ENCODE results near the gene SPEN.

- no peak for TF ChIP-seq EZH2phosphoT487 (IDR thresholded peaks at IDR 0.05; ENCODE audit: borderline replicate concordance, low read length)
- TF ChIP-seq, protein P1, sequence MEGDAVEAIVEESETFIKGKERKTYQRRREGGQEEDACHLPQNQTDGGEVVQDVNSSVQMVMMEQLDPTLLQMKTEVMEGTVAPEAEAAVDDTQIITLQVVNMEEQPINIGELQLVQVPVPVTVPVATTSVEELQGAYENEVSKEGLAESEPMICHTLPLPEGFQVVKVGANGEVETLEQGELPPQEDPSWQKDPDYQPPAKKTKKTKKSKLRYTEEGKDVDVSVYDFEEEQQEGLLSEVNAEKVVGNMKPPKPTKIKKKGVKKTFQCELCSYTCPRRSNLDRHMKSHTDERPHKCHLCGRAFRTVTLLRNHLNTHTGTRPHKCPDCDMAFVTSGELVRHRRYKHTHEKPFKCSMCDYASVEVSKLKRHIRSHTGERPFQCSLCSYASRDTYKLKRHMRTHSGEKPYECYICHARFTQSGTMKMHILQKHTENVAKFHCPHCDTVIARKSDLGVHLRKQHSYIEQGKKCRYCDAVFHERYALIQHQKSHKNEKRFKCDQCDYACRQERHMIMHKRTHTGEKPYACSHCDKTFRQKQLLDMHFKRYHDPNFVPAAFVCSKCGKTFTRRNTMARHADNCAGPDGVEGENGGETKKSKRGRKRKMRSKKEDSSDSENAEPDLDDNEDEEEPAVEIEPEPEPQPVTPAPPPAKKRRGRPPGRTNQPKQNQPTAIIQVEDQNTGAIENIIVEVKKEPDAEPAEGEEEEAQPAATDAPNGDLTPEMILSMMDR (IDR thresholded peaks at IDR 0.05; ENCODE audit: low read depth, low read length, poor library complexity, severe bottlenecking), result no peak
Measured at GRCh38 chr1:15955552-15955951, 108.0 kb downstream of the SPEN start.

Data from DOHH2 (cell line).